GM19463 (cell line): ENCODE measurements around the gene ARIH1.
"Not testable (repeated sequence)": the region's sequence is repeated elsewhere in the genome, so short reads cannot be mapped to it uniquely, and the experiment has no call there.

Experiments
- ATAC-seq: cut with Tn5 transposase; IDR thresholded peaks from one replicate; pipeline ENCODE4 v1.9.1; 2021; ENCODE audit warnings: mild to moderate bottlenecking, moderate library complexity; ENCODE audit not compliant: unreplicated experiment

Gene ARIH1

GRCh38 chr15:72473614-72474465 is at the start of gene ARIH1:
Gene ARIH1, plus strand, starts transcription at chr15:72474330. Its CDS starts 310 bp downstream, at chr15:72474640.
- peak; percentile 82 for ATAC-seq

GRCh38 chr15:72426753-72427152 is 47.4 kb upstream of the ARIH1 start:
- no peak for ATAC-seq

- no peak for ATAC-seq
Measured at GRCh38 chr15:72437650-72438316, 36.3 kb upstream of the ARIH1 start.

- ATAC-seq: not testable (repeated sequence)
Measured at GRCh38 chr15:72442848-72443247, 31.3 kb upstream of the ARIH1 start.

GRCh38 chr15:72445426-72445825 is 28.7 kb upstream of the ARIH1 start:
- no peak for ATAC-seq

GRCh38 chr15:72450805-72451204 is 23.3 kb upstream of the ARIH1 start:
- ATAC-seq: no peak

- no peak for ATAC-seq
Measured at GRCh38 chr15:72451224-72451623, 22.9 kb upstream of the ARIH1 start.

- no peak for ATAC-seq
Measured at GRCh38 chr15:72456684-72457083, 17.4 kb upstream of the ARIH1 start.

GRCh38 chr15:72460402-72460801 is 13.7 kb upstream of the ARIH1 start:
- ATAC-seq: no peak

- ATAC-seq: no peak
Measured at GRCh38 chr15:72463702-72464101, 10.4 kb upstream of the ARIH1 start.

GRCh38 chr15:72464251-72464650 is 9.9 kb upstream of the ARIH1 start:
- no peak for ATAC-seq

- ATAC-seq: no peak
Measured at GRCh38 chr15:72468103-72468502, 6.0 kb upstream of the ARIH1 start.

- no peak for ATAC-seq
Measured at GRCh38 chr15:72472992-72473610, 1.0 kb upstream of the ARIH1 start.

GRCh38 chr15:72474466-72474911 is 359 bp downstream of the ARIH1 start:
- peak; percentile 6 for ATAC-seq

- peak; percentile 38 for ATAC-seq
Measured at GRCh38 chr15:72474912-72475628, 940 bp downstream of the ARIH1 start.

GRCh38 chr15:72475674-72476073 is 1.5 kb downstream of the ARIH1 start:
- ATAC-seq: no peak

GRCh38 chr15:72476330-72476729 is 2.2 kb downstream of the ARIH1 start:
- not testable (repeated sequence) for ATAC-seq

GRCh38 chr15:72481015-72481659 is 7.0 kb downstream of the ARIH1 start:
- ATAC-seq: no peak

GRCh38 chr15:72482275-72482674 is 8.1 kb downstream of the ARIH1 start:
- no peak for ATAC-seq

- ATAC-seq: no peak
Measured at GRCh38 chr15:72483279-72483678, 9.1 kb downstream of the ARIH1 start.
